GM19023 (cell line): ENCODE results near the gene OGDH.
"Not testable (repeated sequence)": the region's sequence is repeated elsewhere in the genome, so short reads cannot be mapped to it uniquely, and the experiment has no call there.

Source experiments
- ATAC-seq: cut with Tn5 transposase; IDR thresholded peaks from one replicate; pipeline ENCODE4 v1.9.1; 2021; ENCODE audit warnings: mild to moderate bottlenecking, moderate library complexity; ENCODE audit not compliant: unreplicated experiment

Gene OGDH

GRCh38 chr7:44580945-44581878 lies 25.2 kb upstream of the OGDH start:
- ATAC-seq = peak; percentile 36

- peak; percentile 84 for ATAC-seq
Measured at GRCh38 chr7:44581879-44582603, 24.4 kb upstream of the OGDH start, which contains the start of gene TMED4. TMED4 (minus strand) TSS chr7:44582231; CDS start chr7:44582206, 25 bp downstream.

GRCh38 chr7:44583146-44583865 lies 23.1 kb upstream of the OGDH start:
- ATAC-seq = no peak

GRCh38 chr7:44587843-44588711 lies 18.4 kb upstream of the OGDH start:
- no peak for ATAC-seq

- ATAC-seq = no peak
Measured at GRCh38 chr7:44590910-44591309, 15.5 kb upstream of the OGDH start.

- ATAC-seq = no peak
Measured at GRCh38 chr7:44595934-44596635, 10.3 kb upstream of the OGDH start.

- not testable (repeated sequence) for ATAC-seq
Measured at GRCh38 chr7:44597181-44597580, 9.2 kb upstream of the OGDH start.

- ATAC-seq = no peak
Measured at GRCh38 chr7:44599222-44599621, 7.2 kb upstream of the OGDH start.

- no peak for ATAC-seq
Measured at GRCh38 chr7:44602576-44602910, 3.9 kb upstream of the OGDH start.

- ATAC-seq = no peak
Measured at GRCh38 chr7:44603193-44603592, 3.2 kb upstream of the OGDH start.

- no peak for ATAC-seq
Measured at GRCh38 chr7:44604941-44605340, 1.5 kb upstream of the OGDH start.

- ATAC-seq = no peak
Measured at GRCh38 chr7:44607141-44608068, 978 bp downstream of the OGDH start.

- no peak for ATAC-seq
Measured at GRCh38 chr7:44608916-44609648, 2.7 kb downstream of the OGDH start.

- ATAC-seq = no peak
Measured at GRCh38 chr7:44609829-44610228, 3.4 kb downstream of the OGDH start.

GRCh38 chr7:44615149-44615611 lies 8.8 kb downstream of the OGDH start:
- ATAC-seq = no peak

GRCh38 chr7:44615793-44616192 lies 9.4 kb downstream of the OGDH start:
- no peak for ATAC-seq

GRCh38 chr7:44616545-44616944 lies 10.1 kb downstream of the OGDH start:
- ATAC-seq = no peak
